GM23338 (cell line): Measurements from ENCODE around the gene NBEAL2. TPM values are rescaled to one million over a fixed set of nuclear protein-coding genes. Genes with fewer than 3 reads are reported as not detected.

Source experiments
- ATAC-seq: fragments of 200-7000 bp; cut with Tn5 transposase; 3 replicates; pipeline ENCODE4 v1.9.1; 2020
- DNase-seq: peaks from one replicate; pipeline ENCODE4 v3.0.0-alpha.2; 2015; ENCODE audit warnings: low spot score
- H2AFZ ChIP-seq: fragments of 200-600 bp; sonication (generic); 2 replicates; pipeline ENCODE4 v1.8.0; 2016; ENCODE audit warnings: antibody characterized with exemption, mild to moderate bottlenecking, moderate library complexity
- H3F3A ChIP-seq: fragments of 200-600 bp; sonication (generic); replicated peaks from 2 replicates; pipeline ENCODE4 v1.8.0; 2017; ENCODE audit warnings: antibody characterized with exemption, mixed run types, low read depth
- H3K27ac ChIP-seq: fragments of 200-600 bp; sonication (generic); 2 replicates; pipeline ENCODE4 v1.6.1; 2016; ENCODE audit warnings: low read depth
- H3K27me3 ChIP-seq: fragments of 200-600 bp; sonication (generic); 2 replicates; pipeline ENCODE4 v1.8.0; 2016; ENCODE audit warnings: mild to moderate bottlenecking, mixed run types, moderate library complexity; ENCODE audit not compliant: insufficient read depth
- H3K36me3 ChIP-seq: fragments of 200-600 bp; sonication (generic); 2 replicates; pipeline ENCODE4 v1.8.0; 2016; ENCODE audit warnings: mild to moderate bottlenecking; ENCODE audit not compliant: insufficient read depth
- H3K4me1 ChIP-seq: fragments of 200-600 bp; sonication (generic); 2 replicates; pipeline ENCODE4 v1.8.0; 2016; ENCODE audit warnings: mild to moderate bottlenecking, moderate library complexity; ENCODE audit not compliant: insufficient read depth
- H3K4me2 ChIP-seq: fragments of 200-600 bp; sonication (generic); 2 replicates; pipeline ENCODE4 v1.7.1; 2017; ENCODE audit warnings: mixed run types
- H3K4me3 ChIP-seq: fragments of 200-600 bp; sonication (generic); 2 replicates; pipeline ENCODE4 v1.6.1; 2016; ENCODE audit warnings: mixed run types
- H3K79me2 ChIP-seq: fragments of 200-600 bp; sonication (generic); replicated peaks from 2 replicates; pipeline ENCODE4 v1.8.0; 2017; ENCODE audit warnings: mild to moderate bottlenecking; ENCODE audit not compliant: insufficient read depth
- H3K9me2 ChIP-seq: fragments of 200-600 bp; sonication (generic); 2 replicates; pipeline ENCODE4 v1.8.0; 2017; ENCODE audit not compliant: insufficient read depth
- H4K20me1 ChIP-seq: fragments of 200-600 bp; sonication (generic); replicated peaks from 2 replicates; pipeline ENCODE4 v1.8.0; 2017; ENCODE audit warnings: mild to moderate bottlenecking; ENCODE audit not compliant: insufficient read depth
- H3K27ac Mint-ChIP-seq: 2 replicates; pipeline ENCODE4 v1.8.0; 2020; ENCODE audit warnings: inconsistent platforms, mild to moderate bottlenecking, moderate library complexity, mixed read lengths
- H3K27me3 Mint-ChIP-seq: 3 replicates; pipeline ENCODE4 v1.8.0; 2022; ENCODE audit warnings: low read depth, mild to moderate bottlenecking, moderate library complexity, mixed read lengths, inconsistent platforms; ENCODE audit not compliant: insufficient read depth, poor library complexity
- H3K36me3 Mint-ChIP-seq: 3 replicates; pipeline ENCODE4 v1.8.0; 2021; ENCODE audit warnings: low read depth, mild to moderate bottlenecking, inconsistent platforms, moderate library complexity, mixed read lengths
- H3K4me1 Mint-ChIP-seq: 3 replicates; pipeline ENCODE4 v1.8.0; 2020; ENCODE audit warnings: mild to moderate bottlenecking, inconsistent platforms, mixed read lengths
- H3K4me3 Mint-ChIP-seq: 3 replicates; pipeline ENCODE4 v1.8.0; 2021; ENCODE audit warnings: moderate library complexity, mild to moderate bottlenecking, inconsistent platforms, mixed read lengths
- H3K9me3 Mint-ChIP-seq: 3 replicates; pipeline ENCODE4 v1.8.0; 2020; ENCODE audit warnings: moderate library complexity, mild to moderate bottlenecking, inconsistent platforms, mixed read lengths
- CREB1 ChIP-seq: fragments of 250-450 bp; sonication (Bioruptor Pico); IDR thresholded peaks from 2 replicates; pipeline ENCODE4 v1.5.0; 2020; ENCODE audit warnings: low read depth, mild to moderate bottlenecking, moderate library complexity
- ETS1 ChIP-seq: IDR thresholded peaks from 2 replicates; pipeline ENCODE4 v1.6.1; 2016; ENCODE audit warnings: antibody characterized with exemption
- EZH2 ChIP-seq: fragments of 200-600 bp; sonication (generic); IDR thresholded peaks from one replicate; pipeline ENCODE4 v1.8.0; 2017; ENCODE audit warnings: antibody characterized with exemption, mild to moderate bottlenecking, low read depth; ENCODE audit not compliant: unreplicated experiment
- EZH2phosphoT487 ChIP-seq: fragments of 200-600 bp; sonication (generic); IDR thresholded peaks from one replicate; pipeline ENCODE4 v1.8.1; 2018; ENCODE audit warnings: antibody characterized with exemption; ENCODE audit not compliant: unreplicated experiment
- JUNB ChIP-seq: IDR thresholded peaks from one replicate; pipeline ENCODE4 v1.6.1; 2016; ENCODE audit warnings: antibody characterized with exemption; ENCODE audit not compliant: unreplicated experiment
- NANOG ChIP-seq: IDR thresholded peaks from 2 replicates; pipeline ENCODE4 v1.6.1; 2016; ENCODE audit warnings: antibody characterized with exemption, borderline replicate concordance
- POLR2AphosphoS5 ChIP-seq: IDR thresholded peaks from 2 replicates; pipeline ENCODE4 v1.6.1; 2016; ENCODE audit warnings: antibody characterized with exemption, low read depth
- REST ChIP-seq: IDR thresholded peaks from one replicate; pipeline ENCODE4 v1.6.1; 2018; ENCODE audit warnings: antibody characterized with exemption; ENCODE audit not compliant: unreplicated experiment
- STAT1 ChIP-seq: IDR thresholded peaks from one replicate; pipeline ENCODE4 v1.6.1; 2016; ENCODE audit warnings: antibody characterized with exemption; ENCODE audit not compliant: unreplicated experiment
- ZNF114 ChIP-seq: fragments of 250-450 bp; sonication (Bioruptor Pico); IDR thresholded peaks from 2 replicates; pipeline ENCODE4 v1.5.0; 2020; ENCODE audit warnings: mild to moderate bottlenecking, moderate library complexity
- ZNF331 ChIP-seq: fragments of 250-450 bp; sonication (Bioruptor Pico); IDR thresholded peaks from 2 replicates; pipeline ENCODE4 v1.5.0; 2020; ENCODE audit warnings: low read depth, mild to moderate bottlenecking, moderate library complexity
- polyA plus RNA-seq: library from polyadenylated mRNA; unstranded; fragments of >200 nt; fragmentation: Nextera tagmentation; extraction: Ambion mirVana; gene quantifications from 2 replicates; pipeline ENCODE4 v1.2.1, GENCODE V29; 2016
- total RNA-seq: library from RNA; depleted of rRNA; stranded (reverse); fragments of >200 nt; shearing (Covaris generic); gene quantifications from 2 replicates; pipeline ENCODE4 v1.2.3, GENCODE V29; 2014
- TF ChIP-seq, protein P1 (sequence below), 2 experiments: fragments of 200-600 bp in 1 of 2; sonication (generic) in 1 of 2; conservative IDR thresholded peaks; 2 replicates each; pipeline versions ENCODE4 v1.5.1 to v1.6.1; 2016 to 2017; ENCODE audit warnings: antibody characterized with exemption in 2 of 2, low read depth in 2 of 2, mild to moderate bottlenecking in 2 of 2, moderate library complexity in 1 of 2

The NBEAL2 gene
- total and polyA plus RNA-seq, 2 experiments from 2014 or later = 13.5 to 79.9 TPM

DNA sequence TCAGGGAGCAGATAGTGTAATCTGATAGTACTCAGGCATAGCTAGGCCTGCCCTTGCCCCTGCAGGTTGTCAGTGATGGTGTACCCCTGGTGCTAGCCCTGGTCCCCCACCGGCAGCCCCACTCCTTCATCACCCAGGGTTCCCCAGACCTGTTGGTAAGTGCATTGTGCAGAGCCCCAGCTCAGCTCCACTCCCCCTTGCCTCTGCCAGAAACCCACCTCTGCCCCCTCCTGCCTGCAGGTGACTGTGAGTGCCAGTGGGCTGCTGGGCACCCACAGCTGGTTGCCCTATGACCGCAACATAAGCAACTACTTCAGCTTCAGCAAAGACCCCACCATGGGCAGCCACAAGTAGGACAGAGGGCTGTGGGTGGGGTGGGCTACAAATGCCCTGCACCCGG lies 27.5 kb downstream of the NBEAL2 start:
- Histone ChIP-seq H3K4me1 (no peaks in the 10 kb centered on the region), H3F3A (peaks cover 10% of the 10 kb centered on the region; the same call in 1 of the 2 replicates), H3K27me3 (no peaks in the 10 kb centered on the region), H3K36me3 (no peaks in the 10 kb centered on the region; the same call in 1 of the 2 replicates), H3K27ac (no peak overlapping the region), H3K4me2 (no peak overlapping the region), H3K4me3 (no peak overlapping the region), H2AFZ (no peak overlapping the region), H4K20me1 (no peaks in the 10 kb centered on the region), H3K9me2 (peaks cover 5% of the 10 kb centered on the region; the same call in 1 of the 2 replicates), H3K79me2 (no peaks in the 10 kb centered on the region)
- TF ChIP-seq NANOG (no peak), STAT1 (no peak), CREB1 (CRISPR knock-in tag) (no peak), ZNF114 (CRISPR knock-in tag) (no peak), REST (no peak), EZH2phosphoT487 (no peak), EZH2 (no peak), ETS1 (no peak), JUNB (no peak), ZNF331 (CRISPR knock-in tag) (no peak), POLR2AphosphoS5 (no peak)
- TF ChIP-seq, protein P1, sequence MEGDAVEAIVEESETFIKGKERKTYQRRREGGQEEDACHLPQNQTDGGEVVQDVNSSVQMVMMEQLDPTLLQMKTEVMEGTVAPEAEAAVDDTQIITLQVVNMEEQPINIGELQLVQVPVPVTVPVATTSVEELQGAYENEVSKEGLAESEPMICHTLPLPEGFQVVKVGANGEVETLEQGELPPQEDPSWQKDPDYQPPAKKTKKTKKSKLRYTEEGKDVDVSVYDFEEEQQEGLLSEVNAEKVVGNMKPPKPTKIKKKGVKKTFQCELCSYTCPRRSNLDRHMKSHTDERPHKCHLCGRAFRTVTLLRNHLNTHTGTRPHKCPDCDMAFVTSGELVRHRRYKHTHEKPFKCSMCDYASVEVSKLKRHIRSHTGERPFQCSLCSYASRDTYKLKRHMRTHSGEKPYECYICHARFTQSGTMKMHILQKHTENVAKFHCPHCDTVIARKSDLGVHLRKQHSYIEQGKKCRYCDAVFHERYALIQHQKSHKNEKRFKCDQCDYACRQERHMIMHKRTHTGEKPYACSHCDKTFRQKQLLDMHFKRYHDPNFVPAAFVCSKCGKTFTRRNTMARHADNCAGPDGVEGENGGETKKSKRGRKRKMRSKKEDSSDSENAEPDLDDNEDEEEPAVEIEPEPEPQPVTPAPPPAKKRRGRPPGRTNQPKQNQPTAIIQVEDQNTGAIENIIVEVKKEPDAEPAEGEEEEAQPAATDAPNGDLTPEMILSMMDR (conservative IDR thresholded peaks at IDR 0.05; ENCODE audit: low read depth in 2 of 2) = no peak
- ATAC-seq (no peak), DNase-seq (no peak)
- Mint-ChIP-seq H3K9me3 (no peaks in the 10 kb centered on the region), H3K4me1 (peaks cover 10% of the 10 kb centered on the region; the same call in 2 of the 3 replicates), H3K27ac (no peak overlapping the region), H3K36me3 (peaks cover 22% of the 10 kb centered on the region), H3K4me3 (no peak overlapping the region), H3K27me3 (peaks cover 12% of the 10 kb centered on the region)
